CD4-positive, CD25-positive, alpha-beta regulatory T cell (primary cell): ENCODE results near the gene UBQLN1. TPM values are rescaled to one million over a fixed set of nuclear protein-coding genes. Genes with fewer than 3 reads are reported as not detected.

Experiments used
- ATAC-seq, 2 donors: fragments of 150-1000 bp; cut with Tn5 transposase; one replicate each; pipeline ENCODE4 v1.10.0; 2021; ENCODE audit warnings: low read depth in 2 of 2, moderate number of reproducible peaks in 2 of 2, moderate library complexity in 1 of 2
- DNase-seq, 3 donors: peaks; one replicate each; pipeline versions ENCODE4 v3.0.0 to v3.0.0-alpha.2; 2012 to 2022; ENCODE audit warnings: mixed read lengths in 1 of 3
- H3K27ac ChIP-seq: one replicate; pipeline ENCODE4 v1.7.0; 2013; ENCODE audit warnings: mild to moderate bottlenecking, low read length; ENCODE audit not compliant: insufficient read depth, poor library complexity, severe bottlenecking
- H3K27me3 ChIP-seq: one replicate; pipeline ENCODE4 v1.7.0; 2013; ENCODE audit warnings: low read length; ENCODE audit not compliant: control insufficient read depth, insufficient read depth
- H3K36me3 ChIP-seq: one replicate; pipeline ENCODE4 v1.7.0; 2013; ENCODE audit warnings: mild to moderate bottlenecking, low read length, moderate library complexity; ENCODE audit not compliant: control insufficient read depth, insufficient read depth
- H3K4me1 ChIP-seq: 2 replicates; pipeline ENCODE4 v1.7.0; 2013; ENCODE audit warnings: mild to moderate bottlenecking, low read length; ENCODE audit not compliant: insufficient read depth, control insufficient read depth, poor library complexity, severe bottlenecking
- H3K4me3 ChIP-seq: one replicate; pipeline ENCODE4 v1.7.0; 2013; ENCODE audit warnings: low read depth, mild to moderate bottlenecking, low read length, moderate library complexity
- H3K9me3 ChIP-seq, 2 experiments: 1 replicate in 1 of 2; 2 replicates in 1 of 2; pipeline ENCODE4 v1.7.0; 2013; ENCODE audit warnings: low read length in 2 of 2, mild to moderate bottlenecking in 1 of 2, moderate library complexity in 1 of 2; ENCODE audit not compliant: control insufficient read depth in 2 of 2
- H3K27ac Mint-ChIP-seq, 3 donors: one replicate each; pipeline ENCODE4 v1.8.0; 2020 to 2022; ENCODE audit warnings: mild to moderate bottlenecking in 3 of 3, mixed read lengths in 3 of 3, moderate library complexity in 2 of 3
- H3K27me3 Mint-ChIP-seq: one replicate; pipeline ENCODE4 v1.8.0; 2022; ENCODE audit warnings: mild to moderate bottlenecking, mixed read lengths
- H3K36me3 Mint-ChIP-seq: one replicate; pipeline ENCODE4 v1.8.0; 2020; ENCODE audit warnings: mixed read lengths
- H3K4me1 Mint-ChIP-seq, 4 donors: one replicate each; pipeline ENCODE4 v1.8.0; 2020 to 2022; ENCODE audit warnings: mixed read lengths in 4 of 4, mild to moderate bottlenecking in 1 of 4
- H3K4me3 Mint-ChIP-seq, 4 donors: one replicate each; pipeline ENCODE4 v1.8.0; 2020 to 2022; ENCODE audit warnings: mild to moderate bottlenecking in 4 of 4, mixed read lengths in 4 of 4, moderate library complexity in 3 of 4
- H3K9me3 Mint-ChIP-seq, 7 donors: one replicate each; pipeline ENCODE4 v1.8.0; 2020 to 2022; ENCODE audit warnings: mixed read lengths in 7 of 7, mild to moderate bottlenecking in 3 of 7, moderate library complexity in 2 of 7
- polyA plus RNA-seq, 4 donors: library from polyadenylated mRNA; unstranded; fragments of 300-500 nt; fragmentation: Illumina TruSeq; gene quantifications; one replicate each; pipeline ENCODE4 v1.2.3, GENCODE V29; 2021
- total RNA-seq: library from RNA; stranded (reverse); gene quantifications from one replicate; pipeline ENCODE4 v1.2.3, GENCODE V29; 2022

UBQLN1 gene
- total and polyA plus RNA-seq, 5 donors from 2014 or later: 70.0 to 141 (median 78.1) TPM

DNA sequence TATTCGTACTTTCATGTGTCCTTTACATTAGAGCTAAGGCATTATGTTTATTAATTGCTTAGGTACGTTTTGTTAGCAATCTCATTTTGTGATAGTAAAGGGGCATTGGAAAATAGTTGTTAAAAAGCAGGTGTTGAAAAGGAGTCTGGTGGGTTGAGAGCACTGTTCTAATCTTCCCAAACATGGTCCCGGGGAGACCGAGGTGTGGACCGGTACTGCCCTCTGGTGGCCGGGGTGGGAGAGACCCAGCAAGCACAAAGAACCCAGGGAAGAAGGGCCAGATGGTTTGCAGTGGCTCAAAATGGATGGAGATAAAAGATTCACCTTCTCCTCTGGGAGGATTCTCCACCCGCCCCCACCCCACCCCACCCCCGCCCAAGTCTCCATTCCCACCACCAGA is 58.7 kb downstream of the UBQLN1 start:
- H3K9me3 Mint-ChIP-seq: peaks cover 0 to 1% (median 0%) of the 10 kb centered on the region in 7 donors
- peaks cover 24% of the 10 kb centered on the region for H3K36me3 Mint-ChIP-seq
- Histone ChIP-seq H3K9me3 (no peaks in the 10 kb centered on the region), H3K4me1 (no peaks in the 10 kb centered on the region), H3K4me3 (no peak overlapping the region), H3K36me3 (peaks cover 27% of the 10 kb centered on the region), H3K27me3 (no peaks in the 10 kb centered on the region), H3K27ac (no peak overlapping the region)
- H3K27me3 Mint-ChIP-seq: no peaks in the 10 kb centered on the region
- H3K4me1 Mint-ChIP-seq: peaks cover 0 to 6% (median 3%) of the 10 kb centered on the region in 4 donors
- DNase-seq (peak; percentile 55 to 69 (median 65)), ATAC-seq (peak; percentile 81 to 82)
- H3K4me3 Mint-ChIP-seq: peak overlapping the region in 1 of 4 donors; percentile 27
- no peak overlapping the region for H3K27ac Mint-ChIP-seq

DNA sequence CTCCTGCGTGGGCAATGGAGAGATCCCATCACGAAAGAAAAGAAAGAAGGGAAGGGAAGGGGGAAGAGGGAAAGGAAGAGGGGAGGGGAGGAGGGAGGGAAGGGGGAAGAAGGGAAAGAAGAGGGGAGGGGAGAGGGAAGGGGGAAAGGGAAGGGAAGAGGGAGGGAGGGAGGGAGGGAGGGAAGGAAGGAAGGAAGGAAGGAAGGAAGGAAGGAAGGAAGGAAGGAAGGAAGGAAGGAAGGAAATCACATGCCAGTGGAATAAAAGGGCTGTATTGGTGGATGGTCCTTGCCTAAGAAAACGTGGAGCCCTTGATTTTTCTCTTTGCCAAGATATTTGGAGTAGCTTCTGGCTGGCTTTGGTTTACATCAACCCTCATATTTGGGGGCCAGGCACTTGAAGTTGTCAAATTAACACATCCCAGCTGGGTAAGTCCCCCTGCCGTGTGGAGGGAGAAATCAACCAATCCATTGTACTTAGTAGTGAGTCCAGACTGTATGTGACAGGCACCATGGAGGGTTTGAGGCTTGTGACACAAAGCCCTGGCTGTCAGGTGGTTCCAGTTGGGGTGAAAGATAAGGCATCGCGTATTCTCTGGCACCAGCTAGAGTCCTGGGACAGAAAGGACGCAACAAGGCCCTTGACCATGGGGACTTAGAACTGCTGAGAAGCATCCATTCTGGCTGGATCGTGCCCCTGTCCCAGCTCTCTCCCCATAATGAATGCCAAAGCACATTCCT is 61.1 kb downstream of the UBQLN1 start:
- ATAC-seq: no peak
- no peak for DNase-seq
- peaks cover 12% of the 10 kb centered on the region for H3K36me3 ChIP-seq
- no peaks in the 10 kb centered on the region for H3K4me1 ChIP-seq
- Mint-ChIP-seq H3K27ac (no peak overlapping the region), H3K9me3 (peaks cover 0 to 3% (median 0%) of the 10 kb centered on the region in 7 donors), H3K36me3 (peaks cover 14% of the 10 kb centered on the region), H3K27me3 (no peaks in the 10 kb centered on the region), H3K4me1 (peaks cover 0 to 6% (median 3%) of the 10 kb centered on the region in 4 donors), H3K4me3 (no peak overlapping the region)
- no peak overlapping the region for H3K27ac ChIP-seq
- no peak overlapping the region for H3K4me3 ChIP-seq
- H3K27me3 ChIP-seq: no peaks in the 10 kb centered on the region
- H3K9me3 ChIP-seq: no peaks in the 10 kb centered on the region

DNA sequence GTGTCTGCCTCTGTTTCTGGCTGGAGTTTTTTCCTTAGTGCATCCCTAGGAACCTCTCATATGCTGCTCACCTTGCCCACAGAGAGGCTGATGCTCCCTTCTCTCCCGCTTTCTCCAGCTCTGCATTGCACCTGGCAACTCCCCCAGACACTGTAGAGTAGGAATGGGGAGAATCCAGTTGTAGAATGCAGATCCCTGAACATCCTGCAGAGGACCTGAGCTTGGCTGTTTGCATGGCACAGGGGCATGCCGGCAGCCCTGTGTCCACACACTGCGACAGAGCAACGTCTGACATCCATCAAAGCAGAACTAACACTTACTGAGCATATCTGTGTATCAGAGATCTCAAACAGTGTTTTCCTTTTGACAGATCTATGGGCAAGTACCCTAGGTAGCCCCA is 65.0 kb downstream of the UBQLN1 start:
- no peak overlapping the region for H3K4me3 Mint-ChIP-seq
- Histone ChIP-seq H3K4me3 (no peak overlapping the region), H3K9me3 (no peaks in the 10 kb centered on the region), H3K36me3 (no peaks in the 10 kb centered on the region), H3K4me1 (no peaks in the 10 kb centered on the region), H3K27ac (no peak overlapping the region), H3K27me3 (no peaks in the 10 kb centered on the region)
- peaks cover 9% of the 10 kb centered on the region for H3K36me3 Mint-ChIP-seq
- DNase-seq (no peak), ATAC-seq (no peak)
- no peaks in the 10 kb centered on the region for H3K27me3 Mint-ChIP-seq
- no peaks in the 10 kb centered on the region for H3K4me1 Mint-ChIP-seq
- peak overlapping the region in 1 of 3 donors; percentile 33 for H3K27ac Mint-ChIP-seq
- H3K9me3 Mint-ChIP-seq: peaks cover 0 to 3% (median 0%) of the 10 kb centered on the region in 7 donors

DNA sequence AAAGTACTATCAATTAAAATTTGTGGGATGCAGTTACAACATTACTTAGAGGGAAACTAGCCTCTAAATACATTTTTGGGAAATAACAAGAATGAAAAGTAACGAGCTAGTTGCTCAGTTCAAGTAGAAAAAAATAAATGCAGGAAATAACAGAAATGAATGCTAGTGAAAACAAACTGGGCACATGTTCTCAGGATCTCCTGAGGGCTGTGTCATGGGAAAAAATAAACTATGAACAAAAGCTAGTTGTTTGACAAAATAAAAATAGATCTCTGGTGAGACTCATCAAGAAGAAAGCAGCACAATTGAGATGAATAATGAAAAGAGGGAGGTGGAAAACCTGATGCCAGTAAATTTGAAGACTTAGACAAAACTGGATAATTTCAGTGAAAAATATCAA is 68.5 kb downstream of the UBQLN1 start:
- Histone ChIP-seq H3K36me3 (peaks cover 4% of the 10 kb centered on the region), H3K4me3 (no peak overlapping the region), H3K27me3 (no peaks in the 10 kb centered on the region), H3K9me3 (no peaks in the 10 kb centered on the region), H3K4me1 (no peaks in the 10 kb centered on the region), H3K27ac (no peak overlapping the region)
- H3K36me3 Mint-ChIP-seq: peaks cover 17% of the 10 kb centered on the region
- no peak overlapping the region for H3K4me3 Mint-ChIP-seq
- peaks cover 0 to 3% (median 0%) of the 10 kb centered on the region in 7 donors for H3K9me3 Mint-ChIP-seq
- H3K4me1 Mint-ChIP-seq: peaks cover 0 to 5% (median 0%) of the 10 kb centered on the region in 4 donors
- no peak overlapping the region for H3K27ac Mint-ChIP-seq
- H3K27me3 Mint-ChIP-seq: no peaks in the 10 kb centered on the region
- DNase-seq: no peak
- no peak for ATAC-seq

DNA sequence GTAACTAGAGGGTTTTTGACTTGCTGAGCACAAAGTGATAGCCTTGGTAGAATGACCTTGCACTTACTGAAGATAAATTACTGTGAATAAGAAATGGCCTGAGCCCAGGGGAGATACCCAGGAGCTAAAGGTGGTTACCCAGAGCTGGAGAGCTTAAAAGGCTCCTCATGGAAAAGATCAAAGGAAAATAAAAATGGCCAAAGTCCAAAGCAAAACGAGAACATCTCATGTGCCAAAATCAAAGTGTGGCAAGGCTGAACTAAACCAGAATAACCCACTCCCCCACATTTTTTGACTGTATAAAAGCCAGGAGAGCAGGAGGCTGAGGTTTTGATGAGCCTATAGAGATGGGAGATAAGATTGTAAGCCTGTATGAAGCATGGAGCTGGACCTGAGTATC is 70.4 kb downstream of the UBQLN1 start:
- peaks cover 0 to 10% (median 0%) of the 10 kb centered on the region in 4 donors for H3K4me1 Mint-ChIP-seq
- H3K4me3 Mint-ChIP-seq: no peak overlapping the region
- ATAC-seq (no peak), DNase-seq (no peak)
- Histone ChIP-seq H3K4me3 (no peak overlapping the region), H3K4me1 (no peaks in the 10 kb centered on the region), H3K27me3 (no peaks in the 10 kb centered on the region), H3K27ac (no peak overlapping the region), H3K9me3 (no peaks in the 10 kb centered on the region), H3K36me3 (peaks cover 4% of the 10 kb centered on the region)
- no peak overlapping the region for H3K27ac Mint-ChIP-seq
- H3K9me3 Mint-ChIP-seq: no peaks in the 10 kb centered on the region
- peaks cover 14% of the 10 kb centered on the region for H3K36me3 Mint-ChIP-seq
- H3K27me3 Mint-ChIP-seq: no peaks in the 10 kb centered on the region

DNA sequence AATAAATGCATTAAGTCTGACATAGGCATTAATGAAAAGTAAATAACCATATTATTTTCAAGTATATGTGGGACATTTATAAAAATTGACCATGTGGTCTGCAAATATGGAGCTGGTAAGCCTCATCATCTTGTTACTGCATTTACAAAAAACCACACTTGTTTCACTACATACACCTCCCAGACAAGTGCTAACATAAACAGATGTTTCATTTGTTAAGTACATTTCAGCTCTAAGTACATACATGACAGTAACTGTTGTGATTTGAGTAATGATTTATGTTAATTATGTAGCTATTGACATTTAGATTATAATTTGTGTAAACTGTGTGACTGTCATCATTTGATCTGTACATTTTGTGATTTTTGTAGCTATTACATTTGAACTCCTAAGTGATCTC is 70.9 kb downstream of the UBQLN1 start:
- Histone ChIP-seq H3K9me3 (no peaks in the 10 kb centered on the region), H3K4me3 (no peak overlapping the region), H3K27ac (no peak overlapping the region), H3K4me1 (no peaks in the 10 kb centered on the region), H3K27me3 (no peaks in the 10 kb centered on the region), H3K36me3 (peaks cover 4% of the 10 kb centered on the region)
- Mint-ChIP-seq H3K27me3 (no peaks in the 10 kb centered on the region), H3K27ac (no peak overlapping the region), H3K4me1 (peaks cover 3 to 10% (median 4%) of the 10 kb centered on the region in 4 donors), H3K36me3 (peaks cover 14% of the 10 kb centered on the region), H3K9me3 (no peaks in the 10 kb centered on the region), H3K4me3 (no peak overlapping the region)
- DNase-seq: no peak
- no peak for ATAC-seq

DNA sequence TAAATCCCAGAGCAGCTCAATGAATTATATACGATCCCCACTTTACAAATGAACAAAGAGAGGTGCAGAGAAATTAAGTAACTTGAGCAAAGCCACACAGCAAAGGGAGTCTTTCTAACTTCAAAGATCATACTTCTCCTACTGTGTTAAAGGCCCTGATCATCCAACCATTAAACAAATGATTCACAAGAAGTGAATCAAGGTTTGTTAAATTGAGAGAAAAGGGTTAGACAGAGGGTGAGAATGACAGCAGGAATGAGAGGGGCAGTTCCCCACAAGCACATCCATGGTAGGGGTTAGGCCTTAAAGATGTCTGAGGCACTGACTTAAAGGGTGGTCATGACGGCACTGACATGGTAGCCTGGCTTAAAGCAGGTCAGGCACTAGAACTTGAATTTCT is 74.1 kb downstream of the UBQLN1 start:
- ATAC-seq: no peak
- Histone ChIP-seq H3K4me1 (no peaks in the 10 kb centered on the region), H3K36me3 (peaks cover 8% of the 10 kb centered on the region), H3K9me3 (no peaks in the 10 kb centered on the region), H3K27me3 (no peaks in the 10 kb centered on the region), H3K4me3 (no peak overlapping the region), H3K27ac (no peak overlapping the region)
- no peak overlapping the region for H3K27ac Mint-ChIP-seq
- no peak overlapping the region for H3K4me3 Mint-ChIP-seq
- no peaks in the 10 kb centered on the region for H3K9me3 Mint-ChIP-seq
- H3K4me1 Mint-ChIP-seq: peaks cover 7 to 15% (median 11%) of the 10 kb centered on the region in 4 donors
- H3K36me3 Mint-ChIP-seq: peaks cover 14% of the 10 kb centered on the region
- DNase-seq: no peak
- no peaks in the 10 kb centered on the region for H3K27me3 Mint-ChIP-seq

DNA sequence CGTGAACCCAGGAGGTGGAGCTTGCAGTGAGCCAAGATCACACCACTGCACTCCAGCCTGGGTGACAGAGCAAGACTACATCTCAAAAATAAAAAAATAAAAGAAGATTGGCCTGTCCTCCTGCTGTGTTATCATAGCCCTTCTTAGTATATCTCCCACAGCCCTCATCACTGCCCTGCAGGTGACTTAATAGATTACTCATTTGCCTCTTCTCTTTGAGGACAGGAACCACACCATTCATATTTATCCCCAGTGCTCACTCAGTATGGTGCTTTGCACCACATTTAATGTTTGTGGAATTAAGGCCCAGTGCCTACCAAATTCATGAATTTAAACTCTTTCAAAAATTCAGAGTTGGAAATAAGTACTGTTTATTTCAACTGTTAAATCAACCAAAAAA is 74.5 kb downstream of the UBQLN1 start:
- Histone ChIP-seq H3K9me3 (no peaks in the 10 kb centered on the region), H3K4me1 (no peaks in the 10 kb centered on the region), H3K27ac (no peak overlapping the region), H3K27me3 (no peaks in the 10 kb centered on the region), H3K36me3 (peaks cover 8% of the 10 kb centered on the region), H3K4me3 (no peak overlapping the region)
- DNase-seq: no peak
- no peaks in the 10 kb centered on the region for H3K27me3 Mint-ChIP-seq
- no peak overlapping the region for H3K4me3 Mint-ChIP-seq
- peaks cover 7 to 15% (median 11%) of the 10 kb centered on the region in 4 donors for H3K4me1 Mint-ChIP-seq
- no peaks in the 10 kb centered on the region for H3K9me3 Mint-ChIP-seq
- no peak for ATAC-seq
- H3K36me3 Mint-ChIP-seq: peaks cover 14% of the 10 kb centered on the region
- no peak overlapping the region for H3K27ac Mint-ChIP-seq
